HepG2 (cell line): ENCODE results near the gene HSPA1A. TPM values are rescaled to one million over a fixed set of nuclear protein-coding genes. Genes with fewer than 3 reads are reported as not detected.

Experiments
- ARNTL ChIP-seq: sonication (generic); formaldehyde crosslinking; IDR thresholded peaks from 2 replicates; pipeline ENCODE4 v1.4.0; 2020; ENCODE audit warnings: mild to moderate bottlenecking, missing genetic modification reagents
- HNRNPL ChIP-seq: fragments of 200-400 bp; formaldehyde crosslinking; IDR thresholded peaks from 2 replicates; pipeline ENCODE4 v1.6.1; 2017; ENCODE audit warnings: mild to moderate bottlenecking, low read depth, low read length
- HNRNPUL1 ChIP-seq: fragments of 200-400 bp; formaldehyde crosslinking; IDR thresholded peaks from 2 replicates; pipeline ENCODE4 v1.6.1; 2017; ENCODE audit warnings: low read depth, mild to moderate bottlenecking, low read length, moderate library complexity
- POLR2G ChIP-seq: fragments of 200-400 bp; formaldehyde crosslinking; IDR thresholded peaks from 2 replicates; pipeline ENCODE4 v1.6.1; 2018; ENCODE audit warnings: mild to moderate bottlenecking, low read depth, low read length, moderate library complexity
- SALL2 ChIP-seq: sonication (generic); formaldehyde crosslinking; IDR thresholded peaks from 2 replicates; pipeline ENCODE4 v1.8.1; 2023; ENCODE audit warnings: mild to moderate bottlenecking, missing genetic modification reagents, inconsistent platforms
- ZNF280D ChIP-seq: sonication (generic); formaldehyde crosslinking; IDR thresholded peaks from 2 replicates; pipeline ENCODE4 v1.5.1; 2020; ENCODE audit warnings: mild to moderate bottlenecking, missing genetic modification reagents
- ZNF367 ChIP-seq: sonication (generic); formaldehyde crosslinking; IDR thresholded peaks from 2 replicates; pipeline ENCODE4 v1.4.0; 2020; ENCODE audit warnings: missing genetic modification reagents, borderline replicate concordance
- ZNF382 ChIP-seq: sonication (generic); formaldehyde crosslinking; IDR thresholded peaks from 2 replicates; pipeline ENCODE4 v1.5.0; 2020; ENCODE audit warnings: missing genetic modification reagents, mild to moderate bottlenecking, borderline replicate concordance
- ZNF383 ChIP-seq: sonication (generic); formaldehyde crosslinking; IDR thresholded peaks from 2 replicates; pipeline ENCODE4 v1.4.0; 2020; ENCODE audit warnings: missing genetic modification reagents, mild to moderate bottlenecking, borderline replicate concordance
- ZNF746 ChIP-seq: sonication (generic); formaldehyde crosslinking; IDR thresholded peaks from 2 replicates; pipeline ENCODE4 v1.8.0; 2022; ENCODE audit warnings: mild to moderate bottlenecking, missing genetic modification reagents
- ZSCAN21 ChIP-seq: sonication (generic); formaldehyde crosslinking; IDR thresholded peaks from 2 replicates; pipeline ENCODE4 v1.8.0; 2022; ENCODE audit warnings: mild to moderate bottlenecking, missing genetic modification reagents, moderate library complexity, borderline replicate concordance
- polyA plus RNA-seq, 8 experiments: library from polyadenylated mRNA; depleted of rRNA in 3 of 8; stranded (reverse) in 7 of 8; unstranded in 1 of 8; fragments of >200 nt; fragmentation: Illumina TruSeq in 4 of 8; extraction: Trizol in 4 of 8; gene quantifications; 2 replicates each; pipeline versions ENCODE4 v1.2.1 to v1.2.3, GENCODE V29; 2011 to 2016; ENCODE audit warnings: low read depth in 4 of 8, missing spikeins in 1 of 8, mixed read lengths in 1 of 8; ENCODE audit not compliant: insufficient read depth in 1 of 8
- total RNA-seq, 5 experiments: library from RNA; depleted of rRNA; stranded (reverse); fragments of >200 nt; fragmentation: Illumina TruSeq; extraction: Trizol; gene quantifications; 2 replicates each; pipeline ENCODE4 v1.2.3, GENCODE V29; 2016; ENCODE audit warnings: low read depth in 1 of 5
- TF ChIP-seq, protein P1 (sequence below): sonication (generic); formaldehyde crosslinking; conservative IDR thresholded peaks from 2 replicates; pipeline ENCODE4 v1.5.0; 2020; ENCODE audit warnings: missing genetic modification reagents
- TF ChIP-seq, protein P2 (sequence below): sonication (generic); formaldehyde crosslinking; IDR thresholded peaks from 2 replicates; pipeline ENCODE4 v1.5.0; 2020; ENCODE audit warnings: mild to moderate bottlenecking, missing genetic modification reagents
- TF ChIP-seq, protein P3 (sequence below), 2 experiments: sonication (generic) in 1 of 2; formaldehyde crosslinking in 1 of 2; IDR thresholded peaks; 2 replicates each; pipeline versions ENCODE4 v1.4.0 to v1.6.1; 2016 to 2020; ENCODE audit warnings: borderline replicate concordance in 1 of 2, low read depth in 1 of 2, mild to moderate bottlenecking in 1 of 2, missing genetic modification reagents in 1 of 2

Gene HSPA1A
- total and polyA plus RNA-seq, 2 of the 13 experiments (the other 11 are each of a cell fraction or from before 2014, with no cell fraction given), result 44.5 to 85.0 TPM

DNA sequence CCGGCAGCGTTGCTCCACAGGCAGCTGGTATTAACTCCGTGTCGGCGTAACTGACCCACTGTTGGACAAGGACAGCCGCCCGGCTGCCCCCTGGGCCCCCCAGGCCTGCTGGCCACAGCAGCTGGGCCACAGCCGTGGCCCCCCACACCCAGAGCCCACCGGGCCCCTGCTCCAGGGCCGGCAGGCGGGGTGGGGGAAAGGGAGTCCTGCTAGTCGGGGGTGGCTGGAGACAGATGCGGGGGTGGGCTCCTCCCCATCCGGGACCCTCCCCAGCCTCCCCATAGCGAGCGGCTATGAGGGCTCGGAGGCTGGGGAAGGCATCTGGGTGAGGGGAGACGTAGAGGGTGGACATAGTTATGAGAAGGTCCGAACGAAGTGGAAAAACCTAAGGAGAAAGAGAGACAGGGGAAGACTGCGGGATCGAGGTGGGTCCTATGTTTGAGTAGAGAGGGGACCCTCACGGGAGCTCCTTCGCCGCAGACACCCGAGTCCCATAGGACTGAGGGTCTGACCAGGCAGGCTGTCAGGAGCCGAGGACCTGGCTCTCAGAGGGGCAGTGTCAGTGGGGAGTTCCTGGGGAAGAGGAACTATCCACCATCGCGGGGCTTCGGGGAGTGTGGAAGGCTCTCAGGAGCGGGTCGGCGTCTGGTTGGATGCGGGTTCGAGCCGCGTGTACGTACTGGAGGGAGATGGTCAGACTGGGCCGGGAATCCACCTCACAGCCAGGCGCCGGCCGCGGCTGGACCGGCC lies 20.3 kb upstream of the HSPA1A start (continued):
- TF ChIP-seq, protein P1, sequence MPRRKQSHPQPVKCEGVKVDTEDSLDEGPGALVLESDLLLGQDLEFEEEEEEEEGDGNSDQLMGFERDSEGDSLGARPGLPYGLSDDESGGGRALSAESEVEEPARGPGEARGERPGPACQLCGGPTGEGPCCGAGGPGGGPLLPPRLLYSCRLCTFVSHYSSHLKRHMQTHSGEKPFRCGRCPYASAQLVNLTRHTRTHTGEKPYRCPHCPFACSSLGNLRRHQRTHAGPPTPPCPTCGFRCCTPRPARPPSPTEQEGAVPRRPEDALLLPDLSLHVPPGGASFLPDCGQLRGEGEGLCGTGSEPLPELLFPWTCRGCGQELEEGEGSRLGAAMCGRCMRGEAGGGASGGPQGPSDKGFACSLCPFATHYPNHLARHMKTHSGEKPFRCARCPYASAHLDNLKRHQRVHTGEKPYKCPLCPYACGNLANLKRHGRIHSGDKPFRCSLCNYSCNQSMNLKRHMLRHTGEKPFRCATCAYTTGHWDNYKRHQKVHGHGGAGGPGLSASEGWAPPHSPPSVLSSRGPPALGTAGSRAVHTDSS (CRISPR knock-in tag), result no peak
- TF ChIP-seq ZNF382 (CRISPR knock-in tag) (no peak), POLR2G (peak; percentile 13; the same call in 1 of the 2 replicates), ARNTL (CRISPR knock-in tag) (no peak; the same call in 1 of the 2 replicates), SALL2 (CRISPR knock-in tag) (no peak), HNRNPL (no peak), ZNF746 (CRISPR knock-in tag) (no peak), ZNF280D (CRISPR knock-in tag) (no peak; the same call in 1 of the 2 replicates), ZNF367 (CRISPR knock-in tag) (no peak), ZSCAN21 (CRISPR knock-in tag) (no peak), ZNF383 (CRISPR knock-in tag) (peak; percentile 81; the same call in 1 of the 2 replicates), HNRNPUL1 (no peak)
- TF ChIP-seq, protein P2, sequence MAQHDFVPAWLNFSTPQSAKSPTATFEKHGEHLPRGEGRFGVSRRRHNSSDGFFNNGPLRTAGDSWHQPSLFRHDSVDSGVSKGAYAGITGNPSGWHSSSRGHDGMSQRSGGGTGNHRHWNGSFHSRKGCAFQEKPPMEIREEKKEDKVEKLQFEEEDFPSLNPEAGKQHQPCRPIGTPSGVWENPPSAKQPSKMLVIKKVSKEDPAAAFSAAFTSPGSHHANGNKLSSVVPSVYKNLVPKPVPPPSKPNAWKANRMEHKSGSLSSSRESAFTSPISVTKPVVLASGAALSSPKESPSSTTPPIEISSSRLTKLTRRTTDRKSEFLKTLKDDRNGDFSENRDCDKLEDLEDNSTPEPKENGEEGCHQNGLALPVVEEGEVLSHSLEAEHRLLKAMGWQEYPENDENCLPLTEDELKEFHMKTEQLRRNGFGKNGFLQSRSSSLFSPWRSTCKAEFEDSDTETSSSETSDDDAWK (CRISPR knock-in tag), result no peak
- TF ChIP-seq, protein P3, sequence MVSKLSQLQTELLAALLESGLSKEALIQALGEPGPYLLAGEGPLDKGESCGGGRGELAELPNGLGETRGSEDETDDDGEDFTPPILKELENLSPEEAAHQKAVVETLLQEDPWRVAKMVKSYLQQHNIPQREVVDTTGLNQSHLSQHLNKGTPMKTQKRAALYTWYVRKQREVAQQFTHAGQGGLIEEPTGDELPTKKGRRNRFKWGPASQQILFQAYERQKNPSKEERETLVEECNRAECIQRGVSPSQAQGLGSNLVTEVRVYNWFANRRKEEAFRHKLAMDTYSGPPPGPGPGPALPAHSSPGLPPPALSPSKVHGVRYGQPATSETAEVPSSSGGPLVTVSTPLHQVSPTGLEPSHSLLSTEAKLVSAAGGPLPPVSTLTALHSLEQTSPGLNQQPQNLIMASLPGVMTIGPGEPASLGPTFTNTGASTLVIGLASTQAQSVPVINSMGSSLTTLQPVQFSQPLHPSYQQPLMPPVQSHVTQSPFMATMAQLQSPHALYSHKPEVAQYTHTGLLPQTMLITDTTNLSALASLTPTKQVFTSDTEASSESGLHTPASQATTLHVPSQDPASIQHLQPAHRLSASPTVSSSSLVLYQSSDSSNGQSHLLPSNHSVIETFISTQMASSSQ (IDR thresholded peaks at IDR 0.05; ENCODE audit: low read depth), result no peak
- TF ChIP-seq, protein P3 (CRISPR knock-in tag; IDR thresholded peaks at IDR 0.05; ENCODE audit: borderline replicate concordance), result no peak
